ENCODE measurements around the gene UBXN6.

The UBXN6 gene

DNA sequence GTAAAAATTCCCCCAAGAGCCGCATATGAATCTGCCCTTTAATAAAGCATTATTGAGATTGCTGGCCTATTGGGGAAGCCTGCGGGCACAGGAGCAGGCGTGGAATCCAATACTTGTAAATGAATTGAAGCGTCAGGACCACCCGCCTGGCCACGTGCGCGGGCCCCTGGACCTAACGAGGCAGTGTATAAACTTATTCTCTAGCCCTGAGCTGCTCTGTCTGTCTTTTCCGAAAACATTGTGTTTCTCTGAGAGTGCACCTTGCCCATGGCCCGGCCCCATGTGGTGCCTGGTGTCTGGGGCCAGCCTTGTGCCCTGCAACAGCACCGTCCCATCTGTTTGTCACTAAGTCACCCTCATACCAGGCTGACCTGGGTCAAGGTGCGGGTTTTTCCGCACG is 14.4 kb downstream of the UBXN6 start:
- ChIA-PET CTCF (interaction anchor here (1.0 to 2.2 kb wide), 3 partner anchors 9 to 43 kb away, joined by 3 to 8 read pairs (median 4); partner anchors contain the start of gene SH3GL1), POLR2A (interaction anchor here (0.6 kb wide), 1 partner anchor 16 kb away, joined by 3 read pairs; no protein-coding TSS in a partner anchor)
- DNase-seq (ENCODE audit: extremely low spot score): no peak
- TF ChIP-seq, protein P1, sequence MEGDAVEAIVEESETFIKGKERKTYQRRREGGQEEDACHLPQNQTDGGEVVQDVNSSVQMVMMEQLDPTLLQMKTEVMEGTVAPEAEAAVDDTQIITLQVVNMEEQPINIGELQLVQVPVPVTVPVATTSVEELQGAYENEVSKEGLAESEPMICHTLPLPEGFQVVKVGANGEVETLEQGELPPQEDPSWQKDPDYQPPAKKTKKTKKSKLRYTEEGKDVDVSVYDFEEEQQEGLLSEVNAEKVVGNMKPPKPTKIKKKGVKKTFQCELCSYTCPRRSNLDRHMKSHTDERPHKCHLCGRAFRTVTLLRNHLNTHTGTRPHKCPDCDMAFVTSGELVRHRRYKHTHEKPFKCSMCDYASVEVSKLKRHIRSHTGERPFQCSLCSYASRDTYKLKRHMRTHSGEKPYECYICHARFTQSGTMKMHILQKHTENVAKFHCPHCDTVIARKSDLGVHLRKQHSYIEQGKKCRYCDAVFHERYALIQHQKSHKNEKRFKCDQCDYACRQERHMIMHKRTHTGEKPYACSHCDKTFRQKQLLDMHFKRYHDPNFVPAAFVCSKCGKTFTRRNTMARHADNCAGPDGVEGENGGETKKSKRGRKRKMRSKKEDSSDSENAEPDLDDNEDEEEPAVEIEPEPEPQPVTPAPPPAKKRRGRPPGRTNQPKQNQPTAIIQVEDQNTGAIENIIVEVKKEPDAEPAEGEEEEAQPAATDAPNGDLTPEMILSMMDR (IDR thresholded peaks at IDR 0.05; ENCODE audit: control extremely low read depth, extremely low read depth, low read depth, missing control alignments): no peak

DNA sequence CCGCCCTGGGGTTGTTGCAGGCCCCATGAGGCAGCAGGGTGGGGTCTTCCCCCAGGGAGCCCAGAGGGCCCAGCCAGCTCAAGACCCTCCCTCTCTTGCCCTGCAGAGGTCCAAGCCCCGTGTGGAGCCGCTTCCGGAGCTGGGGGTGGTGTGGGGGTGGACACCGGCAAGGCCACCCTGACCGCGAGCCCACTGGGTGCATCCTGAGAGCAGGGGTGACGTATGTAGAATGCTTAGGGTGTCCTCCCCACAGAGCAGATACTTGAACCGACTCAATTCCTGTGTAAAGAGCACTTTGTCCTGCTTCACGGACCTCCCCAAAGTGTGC is 14.8 kb downstream of the UBXN6 start:
- DNase-seq (ENCODE audit: extremely low spot score): no peak
- CTCF ChIA-PET: interaction anchor here (1.0 to 2.2 kb wide), 2 partner anchors 13 to 42 kb away, joined by 3 to 8 read pairs; partner anchors contain the start of gene SH3GL1
- TF ChIP-seq, protein P1 (IDR thresholded peaks at IDR 0.05; ENCODE audit: control extremely low read depth, extremely low read depth, low read depth, missing control alignments): no peak
- POLR2A ChIA-PET: interaction anchor here (0.6 kb wide), 1 partner anchor 16 kb away, joined by 3 read pairs; no protein-coding TSS in a partner anchor

DNA sequence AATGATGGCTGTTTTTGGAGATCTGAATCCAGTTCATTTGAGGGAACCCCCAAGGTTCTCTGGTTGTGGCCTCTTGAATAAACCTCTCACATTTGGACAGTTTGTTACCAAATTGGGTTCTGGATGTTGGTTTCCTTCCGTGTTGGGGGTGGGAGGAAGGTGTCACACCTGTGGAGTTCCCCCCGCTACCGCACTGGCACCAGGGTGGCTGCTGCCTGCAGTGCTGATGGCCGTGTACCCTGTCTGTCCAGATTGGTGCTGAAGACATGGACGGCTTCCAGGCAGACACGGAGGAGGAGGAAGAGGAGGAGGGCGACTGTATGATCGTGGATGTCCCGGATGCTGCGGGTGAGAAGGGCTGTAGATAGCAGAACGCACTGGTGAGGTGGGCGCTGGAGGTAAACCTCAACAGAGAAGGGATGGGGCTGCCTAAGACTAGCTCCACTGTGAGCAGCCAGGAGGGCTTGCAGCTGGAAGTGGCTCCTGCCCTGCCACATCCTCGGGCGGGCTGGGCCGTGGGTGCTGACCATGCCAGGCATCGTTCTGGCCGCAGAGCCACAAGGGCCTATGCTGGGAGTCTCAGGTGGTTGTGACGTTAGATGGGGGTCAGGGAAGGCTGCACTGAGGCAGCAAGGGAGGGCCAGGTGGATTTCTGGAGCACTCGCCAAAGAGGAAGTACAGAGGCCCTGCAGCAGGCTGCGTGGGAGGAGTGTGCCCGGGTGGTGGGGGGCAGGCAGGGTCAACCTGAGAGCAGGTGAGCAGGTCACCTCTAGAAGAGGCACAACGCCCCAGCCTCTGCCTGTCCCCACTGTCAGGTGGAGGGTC is 15.4 kb downstream of the UBXN6 start:
- no peak for DNase-seq (ENCODE audit: extremely low spot score)
- ChIA-PET POLR2A (no interaction called here), CTCF (no interaction called here)
- TF ChIP-seq, protein P1 (IDR thresholded peaks at IDR 0.05; ENCODE audit: control extremely low read depth, extremely low read depth, low read depth, missing control alignments): no peak

DNA sequence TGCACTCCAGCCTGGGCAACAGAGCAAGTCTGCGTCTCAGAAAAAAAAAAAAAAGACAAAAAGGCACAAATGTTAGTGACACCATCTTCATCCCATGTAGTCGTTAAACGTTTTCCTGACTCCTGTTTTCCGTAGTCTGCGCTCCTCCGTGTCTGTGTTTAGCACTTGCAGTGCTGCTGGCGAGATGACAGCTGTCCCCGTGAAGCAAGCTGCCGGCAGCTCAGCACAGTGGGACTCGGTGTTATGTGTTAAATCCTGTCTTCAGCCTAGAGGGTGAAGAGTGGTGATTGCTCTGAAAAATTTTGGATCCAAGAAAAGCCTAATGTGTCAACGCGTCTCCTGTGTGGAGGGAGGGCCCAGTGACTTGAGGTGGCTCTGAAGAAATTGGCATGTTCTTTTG is 18.4 kb downstream of the UBXN6 start:
- no peak for DNase-seq (ENCODE audit: extremely low spot score)
- POLR2A ChIA-PET: no interaction called here
- TF ChIP-seq, protein P1 (IDR thresholded peaks at IDR 0.05; ENCODE audit: control extremely low read depth, extremely low read depth, low read depth, missing control alignments): no peak
- CTCF ChIA-PET: no interaction called here

DNA sequence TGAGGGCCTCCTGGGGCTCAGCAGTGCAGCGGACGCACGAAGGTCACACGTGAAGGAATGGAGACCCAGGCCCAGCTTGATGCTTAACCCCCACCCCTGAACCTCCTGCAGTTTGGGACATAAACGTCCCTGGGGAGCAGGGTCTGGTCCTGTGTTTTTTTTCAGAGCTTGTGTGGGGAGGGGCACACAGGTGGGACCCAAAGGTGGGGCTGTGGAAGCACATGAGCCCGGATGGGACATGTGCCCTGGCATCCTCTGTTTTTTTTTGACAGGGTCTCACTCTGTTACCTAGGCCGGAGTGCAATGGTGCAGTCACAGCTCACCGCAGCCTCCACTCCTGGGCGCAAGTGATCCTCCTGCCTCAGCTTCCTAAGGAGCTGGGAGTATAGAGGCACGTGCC is 20.5 kb downstream of the UBXN6 start:
- CTCF ChIA-PET: interaction anchor here (0.9 to 1.6 kb wide), 3 partner anchors 10 to 17 kb away, joined by 3 to 4 read pairs (median 3); no protein-coding TSS in a partner anchor
- DNase-seq (ENCODE audit: extremely low spot score): no peak
- TF ChIP-seq, protein P1 (IDR thresholded peaks at IDR 0.05; ENCODE audit: control extremely low read depth, extremely low read depth, low read depth, missing control alignments): no peak
- POLR2A ChIA-PET: no interaction called here

DNA sequence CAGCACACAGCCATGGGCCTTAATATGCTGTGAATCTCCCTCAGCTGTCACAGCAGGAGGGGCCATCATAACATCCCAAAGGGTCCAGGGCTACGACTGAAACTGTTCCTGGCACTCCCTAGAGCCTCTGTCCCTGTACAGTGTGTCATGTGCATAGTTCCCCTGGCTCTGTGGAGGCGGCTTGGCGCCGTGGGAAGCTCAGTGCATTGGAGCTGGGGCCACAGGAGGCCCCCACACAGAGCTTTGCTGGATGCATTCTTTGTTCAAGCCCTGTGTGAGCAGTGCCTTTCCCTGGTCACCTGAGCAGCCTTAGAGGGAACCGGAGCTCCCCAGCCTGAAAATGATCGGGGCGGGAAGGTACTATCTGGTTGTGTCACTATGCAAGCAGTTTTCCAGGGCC is 21.4 kb downstream of the UBXN6 start:
- no peak for DNase-seq (ENCODE audit: extremely low spot score)
- POLR2A ChIA-PET: no interaction called here
- CTCF ChIA-PET: interaction anchor here (0.9 to 1.4 kb wide), 2 partner anchors 11 to 13 kb away, joined by 3 read pairs; no protein-coding TSS in a partner anchor
- TF ChIP-seq, protein P1 (IDR thresholded peaks at IDR 0.05; ENCODE audit: control extremely low read depth, extremely low read depth, low read depth, missing control alignments): no peak
